C4-2B (cell line): Measurements from ENCODE around the gene TEX2.

Experiments
- H3K27ac ChIP-seq: fragments of 450-650 bp; 2 replicates; pipeline ENCODE4 v1.5.1; 2017
- CTCF ChIP-seq: fragments of 450-650 bp; conservative IDR thresholded peaks from 2 replicates; pipeline ENCODE4 v1.5.1; 2017; ENCODE audit warnings: mild to moderate bottlenecking
- ZFX ChIP-seq: fragments of 450-650 bp; IDR thresholded peaks from 2 replicates; pipeline ENCODE4 v1.6.1; 2017

TEX2 gene

GRCh38 chr17:64216338-64217248 is 46.5 kb downstream of the TEX2 start:
- peak overlapping the region; percentile 56 for H3K27ac ChIP-seq
- TF ChIP-seq ZFX (peak; percentile 53), CTCF (no peak; the same call in 1 of the 2 replicates)

GRCh38 chr17:64216000-64216337 is 47.1 kb downstream of the TEX2 start:
- TF ChIP-seq CTCF, result no peak
- no peak for TF ChIP-seq ZFX
- peak overlapping the region; percentile 56 for H3K27ac ChIP-seq

GRCh38 chr17:64214950-64215349 is 48.1 kb downstream of the TEX2 start:
- H3K27ac ChIP-seq, result peak overlapping the region; percentile 2; the same call in 1 of the 2 replicates
- no peak for TF ChIP-seq CTCF
- no peak for TF ChIP-seq ZFX

GRCh38 chr17:64213995-64214811 is 48.9 kb downstream of the TEX2 start:
- no peak overlapping the region for H3K27ac ChIP-seq

GRCh38 chr17:64212122-64212521 is 50.9 kb downstream of the TEX2 start:
- TF ChIP-seq CTCF (no peak), ZFX (no peak)
- H3K27ac ChIP-seq, result no peak overlapping the region

More at GRCh38 chr17:64213995-64214811, 48.9 kb downstream of the TEX2 start:
- TF ChIP-seq CTCF (no peak), ZFX (no peak)

GRCh38 chr17:64209983-64210382 is 53.1 kb downstream of the TEX2 start:
- TF ChIP-seq CTCF, result no peak
- TF ChIP-seq ZFX, result no peak

More at GRCh38 chr17:64209983-64210382, 53.1 kb downstream of the TEX2 start:
- no peak overlapping the region for H3K27ac ChIP-seq
